ENCODE data around the gene HDAC4. TPM values are rescaled to one million over a fixed set of nuclear protein-coding genes. Genes with fewer than 3 reads are reported as not detected.

The HDAC4 gene
- total and polyA plus RNA-seq, 2 of the 8 experiments (the other 6 are each of a cell fraction or from before 2014, with no cell fraction given) = 15.4 to 31.5 TPM

DNA sequence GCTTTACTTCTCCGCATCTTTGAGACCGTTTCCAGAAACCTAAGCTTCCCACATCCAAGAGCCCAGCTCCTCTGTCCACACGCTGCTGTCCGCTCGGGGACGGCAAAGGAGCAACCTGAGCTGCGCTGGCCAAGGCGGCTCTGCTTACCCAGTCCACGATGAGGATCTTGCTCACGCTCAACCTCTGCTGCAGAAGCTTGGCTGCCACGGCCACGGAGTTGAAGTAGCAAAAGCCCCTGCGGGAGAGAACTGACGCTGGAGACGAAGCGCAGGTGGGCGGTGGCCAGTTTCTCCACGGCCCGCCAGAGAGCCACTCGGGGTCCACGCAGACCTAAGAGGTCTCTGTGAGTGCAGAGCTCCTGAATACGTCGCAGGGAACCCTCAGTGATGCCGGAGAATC is 316.8 kb downstream of the HDAC4 start (continued):
- TF ChIP-seq, protein P1, sequence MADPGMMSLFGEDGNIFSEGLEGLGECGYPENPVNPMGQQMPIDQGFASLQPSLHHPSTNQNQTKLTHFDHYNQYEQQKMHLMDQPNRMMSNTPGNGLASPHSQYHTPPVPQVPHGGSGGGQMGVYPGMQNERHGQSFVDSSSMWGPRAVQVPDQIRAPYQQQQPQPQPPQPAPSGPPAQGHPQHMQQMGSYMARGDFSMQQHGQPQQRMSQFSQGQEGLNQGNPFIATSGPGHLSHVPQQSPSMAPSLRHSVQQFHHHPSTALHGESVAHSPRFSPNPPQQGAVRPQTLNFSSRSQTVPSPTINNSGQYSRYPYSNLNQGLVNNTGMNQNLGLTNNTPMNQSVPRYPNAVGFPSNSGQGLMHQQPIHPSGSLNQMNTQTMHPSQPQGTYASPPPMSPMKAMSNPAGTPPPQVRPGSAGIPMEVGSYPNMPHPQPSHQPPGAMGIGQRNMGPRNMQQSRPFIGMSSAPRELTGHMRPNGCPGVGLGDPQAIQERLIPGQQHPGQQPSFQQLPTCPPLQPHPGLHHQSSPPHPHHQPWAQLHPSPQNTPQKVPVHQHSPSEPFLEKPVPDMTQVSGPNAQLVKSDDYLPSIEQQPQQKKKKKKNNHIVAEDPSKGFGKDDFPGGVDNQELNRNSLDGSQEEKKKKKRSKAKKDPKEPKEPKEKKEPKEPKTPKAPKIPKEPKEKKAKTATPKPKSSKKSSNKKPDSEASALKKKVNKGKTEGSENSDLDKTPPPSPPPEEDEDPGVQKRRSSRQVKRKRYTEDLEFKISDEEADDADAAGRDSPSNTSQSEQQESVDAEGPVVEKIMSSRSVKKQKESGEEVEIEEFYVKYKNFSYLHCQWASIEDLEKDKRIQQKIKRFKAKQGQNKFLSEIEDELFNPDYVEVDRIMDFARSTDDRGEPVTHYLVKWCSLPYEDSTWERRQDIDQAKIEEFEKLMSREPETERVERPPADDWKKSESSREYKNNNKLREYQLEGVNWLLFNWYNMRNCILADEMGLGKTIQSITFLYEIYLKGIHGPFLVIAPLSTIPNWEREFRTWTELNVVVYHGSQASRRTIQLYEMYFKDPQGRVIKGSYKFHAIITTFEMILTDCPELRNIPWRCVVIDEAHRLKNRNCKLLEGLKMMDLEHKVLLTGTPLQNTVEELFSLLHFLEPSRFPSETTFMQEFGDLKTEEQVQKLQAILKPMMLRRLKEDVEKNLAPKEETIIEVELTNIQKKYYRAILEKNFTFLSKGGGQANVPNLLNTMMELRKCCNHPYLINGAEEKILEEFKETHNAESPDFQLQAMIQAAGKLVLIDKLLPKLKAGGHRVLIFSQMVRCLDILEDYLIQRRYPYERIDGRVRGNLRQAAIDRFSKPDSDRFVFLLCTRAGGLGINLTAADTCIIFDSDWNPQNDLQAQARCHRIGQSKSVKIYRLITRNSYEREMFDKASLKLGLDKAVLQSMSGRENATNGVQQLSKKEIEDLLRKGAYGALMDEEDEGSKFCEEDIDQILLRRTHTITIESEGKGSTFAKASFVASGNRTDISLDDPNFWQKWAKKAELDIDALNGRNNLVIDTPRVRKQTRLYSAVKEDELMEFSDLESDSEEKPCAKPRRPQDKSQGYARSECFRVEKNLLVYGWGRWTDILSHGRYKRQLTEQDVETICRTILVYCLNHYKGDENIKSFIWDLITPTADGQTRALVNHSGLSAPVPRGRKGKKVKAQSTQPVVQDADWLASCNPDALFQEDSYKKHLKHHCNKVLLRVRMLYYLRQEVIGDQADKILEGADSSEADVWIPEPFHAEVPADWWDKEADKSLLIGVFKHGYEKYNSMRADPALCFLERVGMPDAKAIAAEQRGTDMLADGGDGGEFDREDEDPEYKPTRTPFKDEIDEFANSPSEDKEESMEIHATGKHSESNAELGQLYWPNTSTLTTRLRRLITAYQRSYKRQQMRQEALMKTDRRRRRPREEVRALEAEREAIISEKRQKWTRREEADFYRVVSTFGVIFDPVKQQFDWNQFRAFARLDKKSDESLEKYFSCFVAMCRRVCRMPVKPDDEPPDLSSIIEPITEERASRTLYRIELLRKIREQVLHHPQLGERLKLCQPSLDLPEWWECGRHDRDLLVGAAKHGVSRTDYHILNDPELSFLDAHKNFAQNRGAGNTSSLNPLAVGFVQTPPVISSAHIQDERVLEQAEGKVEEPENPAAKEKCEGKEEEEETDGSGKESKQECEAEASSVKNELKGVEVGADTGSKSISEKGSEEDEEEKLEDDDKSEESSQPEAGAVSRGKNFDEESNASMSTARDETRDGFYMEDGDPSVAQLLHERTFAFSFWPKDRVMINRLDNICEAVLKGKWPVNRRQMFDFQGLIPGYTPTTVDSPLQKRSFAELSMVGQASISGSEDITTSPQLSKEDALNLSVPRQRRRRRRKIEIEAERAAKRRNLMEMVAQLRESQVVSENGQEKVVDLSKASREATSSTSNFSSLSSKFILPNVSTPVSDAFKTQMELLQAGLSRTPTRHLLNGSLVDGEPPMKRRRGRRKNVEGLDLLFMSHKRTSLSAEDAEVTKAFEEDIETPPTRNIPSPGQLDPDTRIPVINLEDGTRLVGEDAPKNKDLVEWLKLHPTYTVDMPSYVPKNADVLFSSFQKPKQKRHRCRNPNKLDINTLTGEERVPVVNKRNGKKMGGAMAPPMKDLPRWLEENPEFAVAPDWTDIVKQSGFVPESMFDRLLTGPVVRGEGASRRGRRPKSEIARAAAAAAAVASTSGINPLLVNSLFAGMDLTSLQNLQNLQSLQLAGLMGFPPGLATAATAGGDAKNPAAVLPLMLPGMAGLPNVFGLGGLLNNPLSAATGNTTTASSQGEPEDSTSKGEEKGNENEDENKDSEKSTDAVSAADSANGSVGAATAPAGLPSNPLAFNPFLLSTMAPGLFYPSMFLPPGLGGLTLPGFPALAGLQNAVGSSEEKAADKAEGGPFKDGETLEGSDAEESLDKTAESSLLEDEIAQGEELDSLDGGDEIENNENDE (IDR thresholded peaks at IDR 0.05; ENCODE audit: insufficient replicate concordance, low read length) = no peak
- TF ChIP-seq SP4 (IDR thresholded peaks at IDR 0.05; ENCODE audit: low read length) = no peak
- TF ChIP-seq SRF (IDR thresholded peaks at IDR 0.05; ENCODE audit: low read depth, low read length) = no peak
- TF ChIP-seq CBX5 (IDR thresholded peaks at IDR 0.05; ENCODE audit: low read depth, low read length) = no peak
- TF ChIP-seq PHF8 (conservative IDR thresholded peaks at IDR 0.05; ENCODE audit: low read depth, low read length) = no peak
- TF ChIP-seq SIN3A (conservative IDR thresholded peaks at IDR 0.05 in 1 of 2, IDR thresholded peaks at IDR 0.05 in 1 of 2; ENCODE audit: low read depth in 1 of 2, low read length in 2 of 2) = no peak
- TF ChIP-seq, protein P2, sequence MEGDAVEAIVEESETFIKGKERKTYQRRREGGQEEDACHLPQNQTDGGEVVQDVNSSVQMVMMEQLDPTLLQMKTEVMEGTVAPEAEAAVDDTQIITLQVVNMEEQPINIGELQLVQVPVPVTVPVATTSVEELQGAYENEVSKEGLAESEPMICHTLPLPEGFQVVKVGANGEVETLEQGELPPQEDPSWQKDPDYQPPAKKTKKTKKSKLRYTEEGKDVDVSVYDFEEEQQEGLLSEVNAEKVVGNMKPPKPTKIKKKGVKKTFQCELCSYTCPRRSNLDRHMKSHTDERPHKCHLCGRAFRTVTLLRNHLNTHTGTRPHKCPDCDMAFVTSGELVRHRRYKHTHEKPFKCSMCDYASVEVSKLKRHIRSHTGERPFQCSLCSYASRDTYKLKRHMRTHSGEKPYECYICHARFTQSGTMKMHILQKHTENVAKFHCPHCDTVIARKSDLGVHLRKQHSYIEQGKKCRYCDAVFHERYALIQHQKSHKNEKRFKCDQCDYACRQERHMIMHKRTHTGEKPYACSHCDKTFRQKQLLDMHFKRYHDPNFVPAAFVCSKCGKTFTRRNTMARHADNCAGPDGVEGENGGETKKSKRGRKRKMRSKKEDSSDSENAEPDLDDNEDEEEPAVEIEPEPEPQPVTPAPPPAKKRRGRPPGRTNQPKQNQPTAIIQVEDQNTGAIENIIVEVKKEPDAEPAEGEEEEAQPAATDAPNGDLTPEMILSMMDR (IDR thresholded peaks at IDR 0.05; ENCODE audit: control extremely low read depth in 1 of 3, insufficient read depth in 1 of 3, low read depth in 1 of 3, low read length in 3 of 3) = no peak
- no peak for TF ChIP-seq RFX5 (IDR thresholded peaks at IDR 0.05; ENCODE audit: borderline replicate concordance, low read depth, low read length)
- TF ChIP-seq CHD2 (IDR thresholded peaks at IDR 0.05; ENCODE audit: low read length) = no peak

Measured in H1 (cell line).